LNCaP clone FGC (cell line): ENCODE results near the gene DYRK1A.
A peak's percentile ranks its signal among the peaks of the same experiment; 100 is the strongest.

Source experiments
- DNase-seq: peaks from one replicate; pipeline ENCODE4 v3.0.0-alpha.2; 2011; ENCODE audit warnings: low read depth
- H3K4me3 ChIP-seq: 2 replicates; pipeline ENCODE4 v1.5.1; 2011; ENCODE audit warnings: mild to moderate bottlenecking, low read depth, low read length, control low read depth
- TF ChIP-seq, protein P1 (sequence below): IDR thresholded peaks from 2 replicates; pipeline ENCODE4 v1.5.1; 2012; ENCODE audit warnings: mild to moderate bottlenecking; ENCODE audit not compliant: control insufficient read depth, insufficient read depth; ENCODE audit errors: extremely low read depth

DYRK1A gene

DNA sequence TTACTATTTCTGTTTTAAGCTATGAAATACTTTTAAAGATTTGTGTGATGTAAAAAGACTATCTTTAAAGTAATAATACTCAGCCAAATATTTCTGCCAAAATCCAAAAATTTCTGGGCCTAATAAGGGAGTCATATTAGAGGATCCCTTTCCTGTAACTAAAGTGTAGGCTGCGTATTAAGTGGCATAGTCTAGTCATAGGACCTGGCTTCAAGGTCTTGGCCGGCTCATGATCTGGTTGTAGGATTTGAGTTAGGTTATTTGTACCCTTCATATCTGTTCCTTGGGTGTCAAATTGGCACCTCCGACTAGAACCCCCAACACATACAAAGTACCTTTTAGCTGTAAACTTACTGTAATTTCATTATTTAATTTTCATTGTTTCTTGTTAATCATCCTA is 107.8 kb downstream of the DYRK1A start:
- H3K4me3 ChIP-seq = no peak overlapping the region
- TF ChIP-seq, protein P1, sequence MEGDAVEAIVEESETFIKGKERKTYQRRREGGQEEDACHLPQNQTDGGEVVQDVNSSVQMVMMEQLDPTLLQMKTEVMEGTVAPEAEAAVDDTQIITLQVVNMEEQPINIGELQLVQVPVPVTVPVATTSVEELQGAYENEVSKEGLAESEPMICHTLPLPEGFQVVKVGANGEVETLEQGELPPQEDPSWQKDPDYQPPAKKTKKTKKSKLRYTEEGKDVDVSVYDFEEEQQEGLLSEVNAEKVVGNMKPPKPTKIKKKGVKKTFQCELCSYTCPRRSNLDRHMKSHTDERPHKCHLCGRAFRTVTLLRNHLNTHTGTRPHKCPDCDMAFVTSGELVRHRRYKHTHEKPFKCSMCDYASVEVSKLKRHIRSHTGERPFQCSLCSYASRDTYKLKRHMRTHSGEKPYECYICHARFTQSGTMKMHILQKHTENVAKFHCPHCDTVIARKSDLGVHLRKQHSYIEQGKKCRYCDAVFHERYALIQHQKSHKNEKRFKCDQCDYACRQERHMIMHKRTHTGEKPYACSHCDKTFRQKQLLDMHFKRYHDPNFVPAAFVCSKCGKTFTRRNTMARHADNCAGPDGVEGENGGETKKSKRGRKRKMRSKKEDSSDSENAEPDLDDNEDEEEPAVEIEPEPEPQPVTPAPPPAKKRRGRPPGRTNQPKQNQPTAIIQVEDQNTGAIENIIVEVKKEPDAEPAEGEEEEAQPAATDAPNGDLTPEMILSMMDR = no peak
- DNase-seq = no peak

DNA sequence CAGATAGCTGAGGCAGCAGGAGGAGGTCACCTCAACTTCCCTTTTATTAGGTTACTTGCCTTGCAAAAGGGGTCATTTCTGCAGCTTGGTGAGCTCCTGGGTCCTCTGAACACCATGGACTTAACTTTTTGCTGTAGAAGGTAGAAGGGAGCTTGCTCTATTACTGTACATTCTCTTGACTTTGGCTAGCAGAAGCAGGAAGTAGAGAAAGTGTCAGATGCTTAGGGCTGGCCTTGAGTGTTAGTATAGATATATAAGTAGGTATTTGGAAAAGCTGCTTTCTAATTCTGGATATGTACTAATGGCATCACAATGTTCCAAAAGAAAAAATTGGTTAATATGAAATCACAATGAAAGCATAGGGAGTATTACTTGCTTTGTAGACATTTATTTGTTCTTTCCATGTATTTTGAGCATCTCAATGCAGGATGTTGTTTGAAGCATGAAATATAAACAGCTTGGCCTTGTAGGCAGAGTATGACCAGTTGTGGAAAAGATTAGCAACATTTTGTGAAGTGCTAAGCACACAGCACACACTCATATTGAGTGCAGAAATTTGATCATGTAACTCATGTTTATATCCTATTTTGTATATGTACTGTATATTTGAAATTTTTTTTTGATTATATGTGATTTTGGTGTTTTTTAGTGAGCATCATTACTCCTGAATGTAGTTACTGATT is 108.8 kb downstream of the DYRK1A start:
- no peak overlapping the region for H3K4me3 ChIP-seq
- DNase-seq = no peak
- TF ChIP-seq, protein P1 = no peak

DNA sequence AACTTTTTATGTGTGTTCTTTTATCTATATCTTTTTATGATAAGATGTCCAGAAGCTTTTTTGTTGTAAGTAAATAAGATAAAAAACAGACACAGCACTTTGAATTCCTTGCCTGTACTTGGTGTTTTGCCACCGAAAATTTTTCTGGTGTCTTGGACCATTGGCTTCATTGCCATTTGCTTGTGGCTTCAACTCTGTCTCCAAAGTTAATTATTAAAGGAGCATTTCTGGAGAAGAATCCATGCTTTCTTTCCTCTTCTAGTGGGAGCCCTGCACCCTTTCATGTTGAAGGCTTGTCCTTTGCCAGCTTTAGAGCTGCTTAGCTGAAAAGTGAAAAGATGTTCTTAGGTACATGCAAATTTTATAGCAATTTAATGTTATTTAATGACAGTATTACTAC is 112.2 kb downstream of the DYRK1A start:
- no peak overlapping the region for H3K4me3 ChIP-seq
- TF ChIP-seq, protein P1 = no peak
- DNase-seq = peak; percentile 17

DNA sequence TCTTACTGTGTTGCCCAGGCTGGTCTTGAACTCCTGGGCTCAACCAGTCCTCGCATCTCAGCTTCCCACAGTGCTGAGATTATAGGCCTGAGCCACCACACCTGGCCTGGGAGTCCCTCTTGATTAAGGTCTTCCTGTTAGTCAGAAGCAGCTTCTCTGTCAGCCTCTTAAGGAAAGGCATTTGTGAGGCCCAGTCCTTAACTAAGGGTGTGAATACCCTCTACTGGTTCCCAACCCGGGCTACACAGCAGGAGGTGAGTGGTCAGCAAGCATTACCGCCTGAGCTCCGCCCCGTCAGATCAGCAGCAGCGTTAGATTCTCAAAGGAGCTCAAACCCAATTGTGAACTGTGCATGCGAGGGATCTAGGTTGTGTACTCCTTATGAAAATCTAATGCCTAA is 117.2 kb downstream of the DYRK1A start:
- no peak for DNase-seq
- TF ChIP-seq, protein P1 = no peak
- H3K4me3 ChIP-seq = no peak overlapping the region

DNA sequence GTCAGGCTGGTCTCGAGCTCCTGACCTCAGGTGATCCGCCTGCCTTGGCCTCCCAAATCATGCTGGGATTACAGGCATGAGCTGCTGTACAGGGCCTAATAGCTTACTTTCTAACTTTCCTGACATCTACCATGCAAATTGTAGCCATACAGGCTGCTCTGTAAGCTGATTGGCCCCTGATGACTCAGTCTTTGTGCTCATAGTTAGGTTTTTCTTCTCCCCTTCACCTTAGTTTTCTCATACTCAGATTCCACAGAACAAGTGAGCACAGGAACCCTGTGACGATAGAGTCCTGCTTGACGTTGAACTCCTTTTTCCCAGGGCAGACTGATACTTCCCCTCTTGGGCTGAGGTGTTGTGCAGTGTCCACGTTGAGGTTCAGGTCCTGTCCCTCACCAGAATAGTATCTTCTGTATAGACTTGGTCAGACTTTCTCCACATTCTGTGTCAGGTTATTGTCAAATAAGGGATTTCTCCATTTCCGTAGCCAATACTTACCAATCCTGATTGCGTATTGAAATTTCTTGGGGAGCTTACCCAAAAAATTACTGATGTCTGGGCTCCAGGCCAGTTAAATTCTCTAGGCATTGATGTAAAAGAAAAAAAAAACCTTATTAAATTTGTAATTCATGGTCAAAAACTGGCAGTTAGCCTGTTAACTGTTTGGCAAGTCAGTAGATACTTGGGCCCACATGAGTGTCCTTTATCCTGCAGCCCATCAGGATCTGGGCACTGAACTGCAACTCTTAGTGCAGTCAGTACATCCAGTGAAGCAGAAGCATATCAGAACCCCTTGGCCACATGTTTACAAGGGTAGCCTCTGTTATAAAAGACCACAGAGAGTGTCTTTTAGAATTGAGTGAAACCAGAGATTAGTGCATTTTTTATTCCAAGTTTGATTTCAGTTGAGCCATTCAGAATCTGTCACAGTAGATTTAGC is 118.2 kb downstream of the DYRK1A start:
- TF ChIP-seq, protein P1 = no peak
- no peak overlapping the region for H3K4me3 ChIP-seq
- DNase-seq = no peak

DNA sequence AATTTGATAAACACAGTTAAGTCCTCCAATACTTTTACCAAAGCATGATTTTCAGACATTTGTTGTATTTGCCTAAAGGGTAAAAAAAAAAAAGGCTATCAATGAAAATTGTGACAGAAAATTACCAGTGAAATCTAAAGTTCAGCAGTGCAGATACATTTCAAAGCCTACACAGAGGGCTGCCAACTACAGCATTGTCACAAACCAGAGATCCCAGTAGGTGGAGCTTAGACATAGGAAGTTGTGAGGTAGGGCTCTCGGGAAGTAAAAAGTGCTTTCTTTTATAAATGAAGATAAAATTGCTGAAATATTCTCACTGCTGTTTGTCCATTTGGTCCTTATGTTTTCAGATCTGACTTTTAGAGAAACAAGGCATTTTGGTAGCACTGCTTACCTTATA is 123.0 kb downstream of the DYRK1A start:
- TF ChIP-seq, protein P1 = no peak
- H3K4me3 ChIP-seq = no peak overlapping the region
- DNase-seq = no peak

DNA sequence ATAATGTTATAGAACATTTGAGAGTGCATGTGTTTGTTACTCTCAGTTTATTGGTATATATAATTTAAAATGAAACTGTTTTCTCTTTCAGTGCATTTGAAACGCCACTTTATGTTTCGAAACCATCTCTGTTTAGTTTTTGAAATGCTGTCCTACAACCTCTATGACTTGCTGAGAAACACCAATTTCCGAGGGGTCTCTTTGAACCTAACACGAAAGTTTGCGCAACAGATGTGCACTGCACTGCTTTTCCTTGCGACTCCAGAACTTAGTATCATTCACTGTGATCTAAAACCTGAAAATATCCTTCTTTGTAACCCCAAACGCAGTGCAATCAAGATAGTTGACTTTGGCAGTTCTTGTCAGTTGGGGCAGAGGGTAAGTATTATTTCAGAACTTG is 123.5 kb downstream of the DYRK1A start:
- no peak for DNase-seq
- TF ChIP-seq, protein P1 = no peak
- no peak overlapping the region for H3K4me3 ChIP-seq
